ENCODE data around the gene MTMR3.

Gene MTMR3

GRCh38 chr22:29916007-29916544 is 33.1 kb downstream of the MTMR3 start:
- DNase-seq (ENCODE audit: low read depth), result no peak

GRCh38 chr22:29917052-29917902 is 34.3 kb downstream of the MTMR3 start:
- DNase-seq (ENCODE audit: low read depth), result no peak

- no peak for DNase-seq (ENCODE audit: low read depth)
Observed at GRCh38 chr22:29925402-29925801, 42.4 kb downstream of the MTMR3 start.

GRCh38 chr22:29926057-29926456 is 43.1 kb downstream of the MTMR3 start:
- DNase-seq (ENCODE audit: low read depth), result no peak

- DNase-seq (ENCODE audit: low read depth), result no peak
Observed at GRCh38 chr22:29932136-29932535, 49.2 kb downstream of the MTMR3 start.

- no peak for DNase-seq (ENCODE audit: low read depth)
Observed at GRCh38 chr22:29933619-29934018, 50.6 kb downstream of the MTMR3 start.

GRCh38 chr22:29934596-29934995 is 51.6 kb downstream of the MTMR3 start:
- DNase-seq (ENCODE audit: low read depth), result no peak

GRCh38 chr22:29936186-29936585 is 53.2 kb downstream of the MTMR3 start:
- no peak for DNase-seq (ENCODE audit: low read depth)

- DNase-seq (ENCODE audit: low read depth), result no peak
Observed at GRCh38 chr22:29937940-29938693, 55.1 kb downstream of the MTMR3 start.

- DNase-seq (ENCODE audit: low read depth), result no peak
Observed at GRCh38 chr22:29940526-29940925, 57.6 kb downstream of the MTMR3 start.

GRCh38 chr22:29944339-29944738 is 61.4 kb downstream of the MTMR3 start:
- DNase-seq (ENCODE audit: low read depth), result no peak

- DNase-seq (ENCODE audit: low read depth), result no peak
Observed at GRCh38 chr22:29945435-29945834, 62.5 kb downstream of the MTMR3 start.

GRCh38 chr22:29946220-29946619 is 63.2 kb downstream of the MTMR3 start:
- no peak for DNase-seq (ENCODE audit: low read depth)

GRCh38 chr22:29947410-29948384 is 64.7 kb downstream of the MTMR3 start:
- no peak for DNase-seq (ENCODE audit: low read depth)

GRCh38 chr22:29948385-29948769 is 65.4 kb downstream of the MTMR3 start:
- DNase-seq (ENCODE audit: low read depth), result no peak

GRCh38 chr22:29949872-29950271 is 66.9 kb downstream of the MTMR3 start:
- DNase-seq (ENCODE audit: low read depth), result no peak

GRCh38 chr22:29951791-29952413 is 68.9 kb downstream of the MTMR3 start:
- no peak for DNase-seq (ENCODE audit: low read depth)

GRCh38 chr22:29954203-29954855 is 71.4 kb downstream of the MTMR3 start:
- no peak for DNase-seq (ENCODE audit: low read depth)

GRCh38 chr22:29956680-29957079 is 73.7 kb downstream of the MTMR3 start:
- no peak for DNase-seq (ENCODE audit: low read depth)

GRCh38 chr22:29958170-29958569 is 75.2 kb downstream of the MTMR3 start:
- DNase-seq (ENCODE audit: low read depth), result no peak

GRCh38 chr22:29964776-29965175 is 81.8 kb downstream of the MTMR3 start:
- no peak for DNase-seq (ENCODE audit: low read depth)
